ENCODE measurements around the gene TPST2.
"Not testable (repeated sequence)": the region's sequence is repeated elsewhere in the genome, so short reads cannot be mapped to it uniquely, and the experiment has no call there.

TPST2 gene

DNA sequence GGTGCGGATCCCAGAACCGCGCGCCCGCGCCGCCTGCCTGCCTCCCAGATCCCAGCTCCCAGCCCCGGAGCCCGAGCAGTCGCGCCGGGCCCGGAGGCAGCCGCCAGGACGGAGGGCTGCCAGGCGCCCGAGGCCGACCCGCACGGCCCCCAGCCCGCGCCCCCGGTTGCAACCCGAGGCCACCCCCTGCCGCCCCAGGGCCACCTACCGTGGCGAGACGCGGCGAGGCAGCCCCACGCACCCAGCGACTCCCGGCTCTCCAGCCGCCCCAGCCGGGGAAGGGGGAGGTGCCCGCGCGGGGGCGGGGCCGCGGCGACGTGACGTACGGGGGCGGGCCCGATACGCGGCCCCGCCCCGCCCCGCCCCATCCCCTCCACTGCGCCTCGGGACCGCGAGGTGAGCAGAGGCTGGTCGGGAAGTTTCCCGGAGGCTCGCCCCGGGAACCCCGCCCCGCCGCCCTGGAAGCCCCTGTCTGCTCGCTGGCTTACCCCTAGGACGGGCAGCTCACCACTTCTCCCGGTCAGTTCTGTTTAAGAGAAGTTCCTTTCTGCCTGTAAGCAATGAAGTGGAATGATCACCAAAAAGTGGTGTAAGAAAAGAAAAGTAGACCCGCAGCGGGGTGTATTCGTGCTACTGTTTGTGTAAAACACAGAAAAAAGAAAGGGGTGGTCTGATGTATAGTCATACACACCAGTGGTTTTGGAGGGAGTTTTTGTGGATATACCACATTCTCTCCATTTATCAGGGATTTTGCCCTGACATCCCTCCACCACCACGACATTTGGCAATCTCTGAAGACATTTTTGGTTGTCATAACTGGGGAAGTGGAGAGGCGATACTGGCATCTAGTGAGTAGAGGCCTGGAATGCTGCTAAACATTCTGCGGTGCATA, at the start of gene TPST2:
Gene TPST2 (minus strand): TSS at position 288 of the 892 bp plus-strand sequence. CDS start 48,502 bp downstream, outside the sequence.
- peak; percentile 22 for DNase-seq

DNA sequence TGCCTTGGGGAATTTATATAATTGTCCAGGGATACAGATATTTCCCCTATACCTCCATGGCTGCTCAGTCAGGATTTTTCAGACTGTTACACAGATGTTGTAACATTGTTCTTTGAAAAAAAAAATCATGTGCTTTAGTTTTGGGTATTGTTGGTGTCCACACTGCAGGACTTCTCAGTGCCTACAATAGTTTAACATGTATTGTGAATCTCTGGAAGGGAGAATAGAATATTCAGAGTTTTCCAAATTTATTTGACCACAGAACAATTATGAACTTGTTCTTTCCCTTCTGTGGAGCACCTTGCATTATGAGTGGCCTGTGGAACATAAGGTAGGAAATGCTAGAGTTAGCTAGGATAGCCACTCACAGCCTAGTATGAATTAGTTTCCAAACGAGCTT, 46.4 kb upstream of the TPST2 start:
- no peak for DNase-seq

DNA sequence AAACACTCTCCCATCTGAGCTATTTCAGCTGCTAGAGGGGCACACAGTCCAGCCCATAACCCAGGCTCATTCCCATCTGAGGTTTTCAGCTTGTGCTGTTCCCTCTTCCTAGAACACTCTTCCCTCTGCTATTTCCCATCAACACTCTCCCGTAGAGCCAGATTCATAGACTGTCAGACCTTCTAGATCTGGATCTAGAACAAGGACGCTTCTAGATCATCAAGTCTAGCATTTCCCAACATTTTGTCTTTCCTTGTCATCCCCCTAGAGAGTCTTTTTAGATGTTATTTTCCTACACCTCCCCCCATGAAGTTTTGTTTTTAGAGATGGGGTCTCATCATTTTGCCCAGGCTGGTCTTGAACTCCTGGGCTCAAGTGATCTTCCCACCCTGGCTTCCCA, 45.2 kb upstream of the TPST2 start:
- no peak for DNase-seq

DNA sequence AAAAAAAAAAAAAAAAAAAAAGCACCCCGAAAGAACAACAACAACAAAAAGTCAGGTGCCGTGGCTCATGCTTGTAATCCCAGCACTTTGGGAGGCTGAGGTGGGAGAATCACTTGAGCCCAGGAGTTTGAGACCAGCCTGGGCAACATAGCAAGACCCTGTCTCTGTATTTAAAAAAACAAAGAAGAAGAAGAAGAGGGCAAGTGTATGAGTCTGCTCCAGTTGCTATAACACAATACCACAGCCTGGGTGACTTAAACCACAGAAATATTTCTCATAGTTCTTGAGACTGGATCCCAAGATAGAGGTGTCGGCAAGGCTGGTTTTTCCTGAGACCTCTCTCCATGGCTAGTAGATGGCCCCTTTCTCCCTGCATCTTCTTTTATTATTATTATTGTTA, 44.3 kb upstream of the TPST2 start:
- DNase-seq = no peak

DNA sequence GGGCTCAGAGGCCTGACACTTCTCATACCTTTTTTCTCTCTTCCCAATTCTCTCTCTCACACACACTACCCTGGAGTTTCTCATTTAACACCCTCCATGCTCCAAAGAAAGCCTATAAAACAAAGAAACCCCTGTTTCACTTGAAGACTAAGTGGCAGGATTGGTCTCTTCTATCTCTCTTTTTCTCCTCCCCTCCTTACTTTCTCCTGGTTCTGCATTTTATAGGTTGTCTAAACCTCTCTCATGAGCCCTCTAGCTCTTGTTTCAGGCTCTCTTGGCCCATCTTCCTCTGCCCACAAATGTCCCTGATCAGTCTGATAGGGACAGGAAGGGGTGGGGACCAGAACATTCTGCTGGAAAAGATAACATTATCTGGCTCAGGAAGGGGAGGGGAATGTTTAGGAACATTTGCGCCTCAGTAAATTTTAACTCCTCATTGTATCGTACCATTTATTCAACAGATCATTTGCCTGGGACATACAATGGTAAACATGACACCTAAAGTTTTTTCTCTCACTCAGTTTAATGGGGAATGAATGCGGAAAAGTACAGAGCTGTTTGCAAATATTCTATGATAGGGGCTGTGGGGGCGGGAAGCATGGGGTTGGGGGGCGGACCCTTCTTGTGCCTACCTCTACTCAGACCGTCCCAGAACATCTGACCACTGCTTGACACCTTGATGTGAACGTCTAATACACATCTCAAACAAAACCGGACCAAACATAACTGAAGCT, 42.7 kb upstream of the TPST2 start:
- no peak for DNase-seq

DNA sequence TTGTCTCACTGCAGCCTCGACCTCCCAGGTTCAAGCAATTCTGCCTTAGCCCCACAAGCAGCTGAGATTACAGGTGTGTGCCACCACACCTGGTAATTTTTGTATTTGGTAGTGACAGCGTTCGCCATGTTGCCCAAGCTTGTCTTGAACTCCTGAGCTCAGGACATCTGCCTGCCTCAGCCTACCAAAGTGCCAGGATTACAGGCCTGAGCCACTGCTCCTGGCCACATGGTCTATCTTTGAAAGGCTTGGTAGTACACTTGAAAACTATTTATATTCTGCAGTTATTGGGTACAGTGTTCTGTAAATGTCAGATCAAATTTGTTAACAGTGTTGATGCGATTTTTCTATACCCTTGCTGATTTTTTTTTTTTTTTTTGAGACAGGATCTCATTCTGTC, 41.4 kb upstream of the TPST2 start:
- DNase-seq = no peak

DNA sequence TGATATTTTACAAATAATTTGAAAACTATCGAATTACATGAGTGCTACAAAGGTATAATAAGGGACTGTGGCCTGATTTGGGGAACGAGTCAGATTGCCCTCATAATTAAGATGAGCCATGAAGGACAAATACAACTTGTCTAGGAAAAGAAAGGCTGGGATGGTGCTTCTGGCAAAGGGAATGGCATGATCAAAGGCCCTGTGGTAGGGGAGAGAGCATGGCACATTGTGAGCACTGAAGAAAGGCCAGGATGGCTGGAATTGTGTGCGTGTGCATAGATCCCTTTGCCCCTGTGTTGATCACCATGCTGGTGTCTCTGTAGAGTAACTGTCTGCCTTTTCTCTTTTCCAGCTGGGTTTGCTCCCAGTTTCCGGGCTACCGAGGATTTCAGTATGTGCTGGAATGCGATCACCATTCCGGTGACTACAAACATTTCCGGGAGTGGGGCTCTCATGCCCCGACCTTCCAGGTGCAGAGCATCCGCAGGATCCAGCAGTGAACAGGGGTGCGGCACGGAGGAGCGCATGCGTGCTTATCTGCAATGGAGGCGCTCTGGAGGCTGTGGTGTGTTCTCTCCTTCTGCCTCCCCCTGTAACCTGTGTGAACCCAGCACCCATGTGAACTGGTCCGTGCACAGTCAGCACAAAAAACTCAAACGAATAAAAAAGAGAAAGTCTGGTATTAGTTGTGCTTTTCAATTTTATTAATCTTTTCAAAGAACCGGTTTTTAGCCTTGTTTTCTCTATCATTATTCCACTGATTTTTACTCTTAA, 40.2 kb upstream of the TPST2 start:
- DNase-seq = no peak

DNA sequence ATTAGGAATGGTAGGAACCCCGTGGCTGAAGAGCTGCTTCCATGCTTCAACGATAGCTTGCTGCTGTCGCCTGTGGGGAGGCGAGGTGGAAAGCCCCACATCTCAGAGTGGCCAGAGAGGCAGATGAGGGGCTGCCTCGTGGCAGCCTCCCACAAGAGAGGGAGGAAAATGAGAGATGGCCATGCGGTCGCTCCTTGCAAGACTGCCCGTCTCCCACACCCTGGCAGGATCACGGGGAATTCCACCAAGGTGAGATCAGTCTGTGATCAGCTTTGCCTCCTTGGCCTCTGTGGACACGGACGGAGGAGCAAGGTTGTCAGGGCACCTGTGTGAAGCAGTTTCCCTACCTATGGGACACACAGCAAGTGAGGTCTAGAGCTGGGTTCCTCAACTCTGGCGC, 34.9 kb upstream of the TPST2 start:
- DNase-seq = no peak

DNA sequence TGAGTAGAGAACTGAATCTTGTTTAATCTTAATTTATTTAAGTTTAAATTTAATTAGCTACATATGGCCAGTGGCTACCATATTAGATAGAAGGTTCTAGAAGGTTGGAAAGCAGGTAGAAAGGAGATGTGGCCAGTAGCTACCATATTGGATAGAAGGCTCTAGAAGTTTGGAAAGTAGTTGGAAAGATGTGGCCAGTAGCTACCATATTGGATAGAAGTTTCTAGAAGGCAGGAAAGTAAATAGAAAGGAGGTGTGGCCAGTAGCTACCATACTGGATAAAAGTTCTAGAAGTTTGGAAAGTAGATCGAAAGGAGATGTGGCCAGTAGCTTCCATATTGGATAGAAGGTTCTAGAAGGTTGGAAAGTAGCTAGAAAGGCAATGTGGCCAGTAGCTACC, 34.1 kb upstream of the TPST2 start:
- no peak for DNase-seq

DNA sequence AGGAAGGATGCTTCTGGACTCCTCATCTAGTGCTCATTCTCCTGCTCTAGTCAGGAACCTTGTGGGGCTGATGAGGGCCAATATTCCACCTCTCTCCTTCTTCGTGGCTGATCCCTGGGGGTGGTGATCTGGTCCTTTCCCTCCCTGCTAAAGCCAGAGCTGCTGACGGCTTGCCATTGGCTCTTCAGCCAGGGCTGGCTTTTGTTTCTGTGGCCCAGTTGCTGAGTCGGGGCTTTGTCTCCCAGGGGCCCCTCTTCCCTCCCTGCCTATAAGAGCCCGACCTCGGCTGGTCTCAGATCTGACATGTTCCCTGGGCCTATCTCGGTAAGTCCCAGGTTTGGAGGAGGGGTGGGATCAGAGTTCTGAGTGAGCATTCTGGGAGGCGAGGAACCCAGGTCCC, 31.7 kb upstream of the TPST2 start, which contains the start of gene CRYBA4:
Gene CRYBA4 (plus strand): TSS at position 301 of the 400 bp plus-strand sequence. CDS start 634 bp downstream, outside the sequence.
- DNase-seq = no peak

DNA sequence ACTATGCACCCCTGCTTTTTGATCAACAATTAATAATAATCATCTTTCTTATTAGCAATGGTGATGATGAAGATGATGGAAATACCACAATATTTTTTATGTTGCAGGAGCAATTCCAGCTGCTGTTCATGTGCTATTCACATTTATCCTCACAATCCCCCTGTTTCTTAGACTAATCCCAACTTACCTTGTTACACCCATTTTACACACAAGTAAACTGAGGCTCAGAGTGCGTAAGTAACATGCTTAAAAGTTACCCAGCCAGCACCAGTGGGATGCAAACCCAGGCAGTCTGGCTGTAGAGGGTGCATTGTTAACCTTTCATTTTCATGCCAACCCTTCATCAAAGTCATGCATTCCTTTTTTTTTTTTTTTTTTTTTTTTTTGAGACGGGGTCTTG, 30.3 kb upstream of the TPST2 start:
- no peak for DNase-seq

DNA sequence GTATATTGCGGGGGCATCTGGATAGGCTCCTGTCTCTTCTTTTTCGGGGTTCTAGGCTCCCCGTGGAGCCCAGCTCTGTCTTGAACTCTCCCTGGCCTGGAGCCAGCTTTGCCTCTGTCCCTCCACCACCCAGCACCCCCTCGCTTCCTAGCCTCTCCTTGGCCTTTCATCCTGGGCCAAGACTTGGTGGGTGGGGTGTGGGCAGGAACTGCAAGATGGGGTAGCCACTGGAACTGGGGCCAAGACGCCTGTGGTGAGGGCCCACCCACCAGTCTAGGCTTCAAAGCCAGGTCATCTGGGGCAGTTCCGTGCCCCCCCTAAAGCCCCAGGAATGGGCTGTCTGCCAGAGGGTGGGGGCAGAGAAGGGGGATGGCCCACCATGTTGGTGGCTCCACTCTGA, 29.6 kb upstream of the TPST2 start:
- no peak for DNase-seq

DNA sequence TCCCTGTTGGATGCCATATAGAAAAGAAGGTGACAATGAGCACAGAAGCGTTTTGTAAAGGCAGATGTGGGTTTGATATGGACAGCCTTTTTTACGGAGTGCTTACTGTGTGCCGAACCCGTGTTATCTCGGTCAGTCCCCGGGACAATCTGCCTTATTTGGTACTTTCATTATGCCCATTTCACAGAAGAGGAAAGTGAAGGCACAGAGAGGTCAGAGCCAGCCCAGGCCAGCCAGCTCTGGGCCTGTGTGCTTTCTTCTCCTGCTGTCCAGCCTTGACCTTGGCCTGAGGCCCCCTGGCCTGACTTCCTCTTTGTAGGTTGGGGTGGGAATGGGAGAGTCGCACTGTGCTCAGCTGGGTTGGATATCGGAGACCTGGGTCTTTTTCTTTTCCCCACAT, 28.5 kb upstream of the TPST2 start:
- DNase-seq = no peak

DNA sequence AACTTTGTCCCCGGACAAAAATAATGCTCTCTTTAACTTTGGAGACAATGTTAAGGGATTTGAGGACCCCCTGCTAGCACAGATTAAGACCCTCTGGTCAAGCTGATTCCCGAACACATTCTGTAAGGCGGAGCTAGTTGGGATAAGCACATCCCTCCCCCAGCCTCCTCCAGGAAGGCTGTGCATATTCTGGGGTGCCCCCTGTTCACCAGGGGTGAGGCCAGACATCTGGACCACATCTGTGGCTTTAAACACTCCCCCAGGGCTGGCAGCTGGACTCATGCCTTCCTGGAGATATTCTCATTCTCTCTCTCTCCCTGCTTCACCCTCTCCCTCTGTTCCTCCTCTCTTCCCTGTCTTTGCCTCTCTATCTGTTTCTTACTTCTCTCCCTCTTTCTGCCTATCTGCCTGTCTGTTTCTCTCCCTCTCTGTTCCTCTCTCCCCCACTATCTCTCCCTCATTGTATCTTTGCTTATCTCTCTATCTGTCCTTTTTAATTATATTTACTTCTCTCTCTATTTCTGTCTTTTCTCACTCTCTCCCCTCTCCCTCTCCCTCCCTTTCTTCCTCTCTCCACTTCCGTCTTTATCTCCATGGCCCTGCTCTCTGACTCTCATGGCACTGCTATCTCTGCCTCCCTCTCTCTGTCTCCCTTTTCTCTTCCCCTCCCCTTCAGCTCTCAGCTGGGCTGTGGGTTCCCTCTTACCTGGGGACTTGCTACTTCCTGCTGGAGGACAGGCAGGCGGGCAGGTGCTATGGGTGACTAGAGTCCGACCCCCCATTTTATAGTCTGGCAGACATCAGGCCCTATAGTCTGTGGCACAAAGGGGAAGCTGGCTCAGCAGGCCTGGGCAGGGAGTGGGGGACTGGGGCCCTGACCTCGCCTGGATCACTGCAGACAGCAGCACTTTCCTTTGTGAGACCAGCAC, 27.6 kb upstream of the TPST2 start, which contains the start of gene CRYBB1:
Gene CRYBB1 (minus strand): TSS at position 757 of the 929 bp plus-strand sequence. CDS start 1,708 bp downstream, outside the sequence.
- DNase-seq = no peak

DNA sequence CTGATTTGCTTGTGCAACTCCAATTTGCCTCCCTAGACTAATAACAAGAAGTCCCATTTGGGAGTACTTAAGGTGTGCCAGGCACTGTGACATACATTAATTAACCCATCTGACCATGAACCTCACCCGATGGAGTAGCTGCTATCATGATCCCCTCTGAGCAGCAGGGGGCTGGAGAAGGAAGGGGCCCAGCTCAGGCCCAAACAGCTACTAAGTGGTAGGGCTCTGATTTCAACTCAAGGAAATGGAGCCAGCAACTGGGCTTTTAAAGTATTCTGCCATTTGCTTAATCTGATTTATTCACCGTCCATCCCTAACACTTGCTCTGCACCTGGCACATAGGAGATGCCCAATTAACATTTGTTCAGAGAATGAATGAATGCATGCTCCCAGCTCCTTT, 26.7 kb upstream of the TPST2 start:
- DNase-seq = no peak

DNA sequence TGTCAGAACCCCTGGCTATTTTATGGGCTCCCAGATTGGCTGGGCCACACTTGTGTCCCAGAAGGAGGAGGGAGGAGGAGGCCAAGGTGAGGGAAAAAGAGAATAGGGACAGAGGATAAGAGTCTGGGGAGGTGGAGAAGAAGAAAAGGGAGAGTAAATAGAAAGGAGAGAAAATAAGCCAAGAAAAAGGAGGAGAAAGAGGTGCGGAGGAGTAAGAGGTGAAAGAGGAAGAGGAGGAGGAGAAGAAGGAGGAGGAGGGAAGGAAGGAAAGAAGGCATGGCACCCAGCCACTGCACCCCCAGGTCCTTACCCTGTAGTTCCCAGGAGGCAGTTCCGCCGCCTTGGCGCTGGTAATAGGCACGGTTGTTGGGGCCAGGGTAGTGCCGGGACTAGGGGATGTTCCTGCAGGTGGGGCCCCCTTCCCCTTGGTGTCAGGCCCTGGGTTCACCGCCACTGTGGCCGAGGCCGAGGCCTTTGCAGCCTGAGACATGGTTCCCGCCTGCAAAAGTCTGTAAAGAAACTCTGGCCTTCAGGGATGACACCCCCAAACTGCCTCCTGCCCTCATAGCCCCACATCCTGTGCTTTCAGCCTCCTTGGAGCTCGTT, 26.0 kb upstream of the TPST2 start:
- DNase-seq = no peak

DNA sequence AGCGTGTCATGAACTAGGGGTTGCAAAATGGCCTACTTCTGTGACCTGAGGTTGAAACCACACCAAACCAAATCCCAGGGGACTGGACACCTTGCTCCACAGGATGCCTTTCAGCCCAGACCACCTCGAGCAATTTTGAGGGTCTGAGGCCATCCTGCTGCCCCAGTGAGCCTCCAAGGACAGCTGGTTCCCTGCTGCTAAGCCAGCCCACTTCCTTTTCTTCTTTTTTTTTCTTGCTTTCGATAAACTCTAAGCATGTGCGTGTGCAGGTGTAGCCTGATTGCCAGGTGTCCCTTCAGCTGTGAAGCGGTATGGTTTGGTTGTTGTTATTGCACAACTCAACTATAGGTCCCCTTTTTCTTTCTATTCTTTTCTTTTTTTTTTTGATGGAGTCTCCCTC, 25.2 kb upstream of the TPST2 start:
- no peak for DNase-seq

DNA sequence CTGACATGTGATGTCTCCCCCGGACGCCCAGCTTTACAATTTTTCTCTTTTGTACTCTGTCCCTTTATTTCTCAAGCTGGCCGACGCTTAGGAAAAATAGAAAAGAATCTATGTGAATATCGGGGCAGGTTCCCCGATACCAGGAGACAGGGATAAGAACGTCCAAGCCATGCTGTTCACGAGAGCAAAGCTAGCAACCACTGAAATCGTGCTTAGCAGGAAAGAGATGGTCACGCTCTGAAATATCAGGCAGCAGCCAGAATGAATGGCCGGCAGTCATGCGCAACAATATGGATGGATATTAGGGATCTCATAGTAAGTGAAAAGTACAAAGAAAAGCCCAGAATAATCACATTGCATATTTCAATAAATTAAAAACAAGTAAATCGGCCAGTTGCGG, 24.4 kb upstream of the TPST2 start:
- DNase-seq = no peak

DNA sequence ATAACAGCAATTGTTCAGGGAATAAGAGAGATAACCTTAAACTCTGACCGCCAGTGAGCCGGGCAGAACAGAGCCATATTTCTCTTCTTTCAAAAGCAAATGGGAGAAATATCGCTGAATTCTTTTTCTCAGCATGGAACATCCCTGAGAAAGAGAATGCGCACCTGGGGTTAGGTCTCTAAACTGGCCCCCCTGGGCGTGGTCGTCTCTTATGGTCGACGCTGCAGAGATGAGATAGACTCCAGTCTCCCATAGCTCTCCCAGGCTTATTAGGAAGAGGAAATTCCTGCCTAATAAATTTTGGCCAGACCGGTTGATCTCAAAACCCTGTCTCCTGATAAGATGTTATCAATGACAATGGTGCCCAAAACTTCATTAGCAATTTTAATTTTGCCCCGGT, 23.8 kb upstream of the TPST2 start:
- not testable (repeated sequence) for DNase-seq

DNA sequence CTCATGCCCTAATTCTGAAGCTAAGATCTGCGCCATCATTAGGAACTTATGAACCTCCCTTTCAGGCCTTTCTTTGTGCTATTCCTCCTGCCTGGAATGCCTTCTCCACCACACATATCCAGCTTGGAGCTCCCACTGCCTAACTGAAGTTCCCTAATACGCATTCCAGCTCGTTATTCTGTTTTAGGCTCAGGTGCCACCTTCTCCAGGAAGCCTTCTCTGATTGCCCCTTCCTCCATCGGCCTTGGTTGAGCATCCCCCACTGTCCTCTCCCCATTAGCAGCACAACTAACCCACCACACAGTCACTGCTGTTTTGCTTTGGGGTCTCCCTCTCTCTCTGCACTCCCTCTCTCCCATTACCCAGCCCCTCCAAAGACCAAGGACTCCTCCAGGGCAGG, 22.7 kb upstream of the TPST2 start:
- DNase-seq = no peak

DNA sequence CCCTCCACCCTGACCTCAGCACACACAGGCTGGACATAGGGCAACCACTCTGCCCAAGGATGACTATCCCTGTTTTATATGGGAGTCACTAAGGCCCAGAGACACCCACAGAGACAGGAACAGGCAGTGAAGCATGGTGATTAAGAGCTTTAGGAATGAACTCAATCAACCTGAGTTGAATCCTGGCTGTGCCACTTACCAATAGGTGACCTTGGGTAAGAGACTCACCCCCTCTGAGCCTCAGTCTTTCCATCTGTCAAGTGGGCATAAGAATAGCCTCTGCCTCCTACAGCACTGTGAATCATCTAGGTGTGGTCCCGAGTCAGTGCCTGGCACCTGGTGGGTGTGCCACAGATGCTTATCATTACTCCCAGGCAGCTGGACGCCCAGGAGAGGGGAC, 21.1 kb upstream of the TPST2 start:
- DNase-seq = no peak

All from NCI-H226 (cell line).